Embryonic facial prominence (tissue), 1 donor: Measurements from ENCODE around the gene GUCY1A2.

Experiments used
- DNase-seq: peaks from one replicate; pipeline ENCODE4 v3.0.0-alpha.2; 2016; ENCODE audit errors: extremely low spot score

The GUCY1A2 gene

GRCh38 chr11:106733635-106734034 lies 284.6 kb downstream of the GUCY1A2 start:
- no peak for DNase-seq

- DNase-seq = no peak
Measured at GRCh38 chr11:106728859-106729258, 289.4 kb downstream of the GUCY1A2 start.

DNA sequence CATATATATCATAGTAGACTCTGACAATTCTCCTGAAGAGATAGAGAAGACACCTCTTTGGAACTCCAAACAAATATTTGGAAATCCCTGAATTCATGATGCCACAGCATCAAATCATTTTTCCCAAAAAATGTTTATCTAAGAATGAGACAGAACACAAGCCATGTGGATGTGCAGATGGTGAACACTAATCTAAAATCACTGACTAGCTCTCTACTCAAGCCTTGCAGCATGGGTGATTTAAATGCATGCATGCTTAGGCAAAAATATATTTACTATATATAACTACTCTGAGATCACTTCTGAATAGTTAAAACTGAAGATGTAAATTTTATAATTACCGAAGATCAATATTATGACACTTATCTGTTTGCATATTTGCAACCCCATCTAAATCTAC lies 289.9 kb downstream of the GUCY1A2 start:
- no peak for DNase-seq

DNA sequence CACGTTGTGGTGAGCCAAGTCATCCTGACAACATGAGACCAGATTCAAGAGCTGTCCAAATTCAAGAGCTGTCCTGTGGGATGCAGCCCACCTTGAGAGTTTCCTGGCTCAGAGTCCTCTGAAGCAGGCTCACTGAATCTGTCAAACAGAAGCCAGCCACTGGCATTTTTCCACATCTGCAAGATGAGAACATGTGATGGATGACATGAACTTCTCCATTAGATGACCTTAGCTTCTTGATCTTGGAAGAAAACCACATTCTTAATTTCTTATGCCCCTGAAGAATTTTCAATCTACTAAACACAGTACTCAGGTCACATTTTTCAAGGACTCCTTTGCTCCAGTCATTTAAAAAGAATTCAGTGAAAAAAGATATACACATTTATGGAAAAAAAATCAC lies 291.0 kb downstream of the GUCY1A2 start:
- DNase-seq = no peak

DNA sequence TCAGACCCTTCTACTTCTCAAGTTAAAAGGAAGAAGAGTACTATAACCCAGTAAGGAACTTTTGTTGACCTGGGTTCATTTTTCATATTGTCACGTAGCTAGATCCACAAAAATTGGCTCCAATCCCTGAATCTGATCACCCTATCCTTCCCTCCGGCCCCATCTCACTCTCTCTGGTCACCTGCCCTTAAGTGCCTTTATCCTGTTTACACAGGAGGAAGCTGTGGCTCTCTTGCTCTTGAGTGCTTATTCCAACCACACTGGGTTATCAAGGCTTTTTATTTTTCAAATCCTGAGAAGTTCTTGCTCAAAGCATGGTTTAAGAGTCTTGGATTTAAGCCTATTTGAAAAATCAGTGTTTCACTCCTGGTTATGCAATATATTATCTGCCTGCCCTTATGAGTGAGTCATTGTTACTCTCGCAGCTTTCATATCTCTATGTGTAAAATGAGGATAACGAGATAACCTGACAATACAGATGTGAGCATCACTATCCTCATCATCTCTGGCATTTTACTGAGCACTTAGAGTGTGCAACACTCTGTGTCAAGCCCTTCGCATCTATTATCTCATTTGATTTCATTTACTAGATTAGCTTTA lies 293.9 kb downstream of the GUCY1A2 start:
- DNase-seq = no peak

DNA sequence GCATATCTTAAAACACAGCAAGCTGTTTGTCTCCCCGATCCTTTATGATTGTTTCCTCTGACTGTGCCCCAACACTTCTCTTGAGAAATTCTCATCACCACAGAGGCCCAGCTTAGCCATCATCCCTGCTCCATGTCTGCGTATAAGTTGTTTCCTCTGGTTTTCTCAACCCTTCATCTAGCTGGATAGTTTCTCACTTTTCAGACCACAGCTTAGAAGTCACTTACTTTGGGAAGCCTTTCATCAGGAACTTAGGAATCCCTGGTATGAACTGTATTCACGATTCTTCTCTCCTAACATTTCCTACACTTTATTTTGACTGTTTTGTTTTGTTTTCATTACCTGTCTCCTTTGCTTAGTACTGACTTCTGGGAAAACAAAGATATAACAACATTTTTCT lies 295.2 kb downstream of the GUCY1A2 start:
- DNase-seq = no peak

DNA sequence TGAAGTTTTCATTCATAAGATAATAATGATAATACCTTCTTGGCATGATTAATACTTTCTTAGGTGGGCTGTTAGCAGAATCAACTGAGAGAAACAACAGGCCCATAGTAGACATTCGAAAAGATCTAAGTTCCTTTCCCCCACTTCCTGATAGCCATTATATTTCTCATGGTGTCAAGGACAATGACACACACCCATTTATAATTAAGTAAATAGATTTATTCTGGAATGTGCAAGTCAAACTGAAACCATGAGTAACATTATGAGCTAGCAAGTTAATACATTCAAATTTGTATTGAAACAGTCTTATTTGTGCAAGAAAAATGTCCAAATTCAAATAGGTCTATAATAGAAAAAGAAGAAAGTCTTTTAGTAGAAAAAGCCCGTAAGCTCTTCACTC lies 301.1 kb downstream of the GUCY1A2 start:
- no peak for DNase-seq

DNA sequence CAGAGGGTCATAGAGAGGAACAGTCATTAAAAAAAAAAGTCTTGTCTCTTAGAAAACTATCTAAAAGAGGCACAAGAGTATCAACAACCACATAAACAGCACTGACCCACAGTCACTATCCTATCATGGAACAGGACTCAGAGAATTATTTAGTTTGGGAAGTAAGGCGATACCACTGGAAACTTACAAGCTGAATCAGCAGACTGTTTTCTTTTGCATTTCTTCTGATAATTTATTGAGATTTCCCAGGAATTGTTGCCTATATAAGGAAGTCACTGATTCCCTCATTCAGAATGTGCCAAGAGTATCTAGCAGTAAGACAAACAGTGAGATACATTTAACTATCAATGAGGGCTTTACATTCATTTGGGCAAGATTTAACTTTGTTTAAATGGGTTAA lies 304.1 kb downstream of the GUCY1A2 start:
- DNase-seq = no peak

GRCh38 chr11:106708348-106708747 lies 309.9 kb downstream of the GUCY1A2 start:
- no peak for DNase-seq

DNA sequence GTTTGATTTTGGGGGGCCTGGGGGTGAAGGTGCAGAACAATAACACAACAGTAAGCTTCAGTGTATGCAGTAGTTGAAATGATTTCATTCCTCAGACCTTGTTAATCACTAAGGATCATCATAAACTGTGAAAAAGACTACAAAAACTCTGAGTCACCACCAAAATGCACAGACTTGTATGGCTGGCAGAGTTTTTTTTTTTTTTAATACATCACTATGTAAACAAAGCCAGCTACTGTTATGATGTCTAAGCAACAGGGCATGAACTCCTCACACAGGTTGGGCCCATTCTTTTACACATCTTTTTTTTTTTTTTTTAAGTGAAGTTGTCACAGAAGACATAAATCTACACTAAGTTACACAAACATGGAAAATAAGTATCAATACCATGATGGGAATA lies 311.9 kb downstream of the GUCY1A2 start:
- no peak for DNase-seq

DNA sequence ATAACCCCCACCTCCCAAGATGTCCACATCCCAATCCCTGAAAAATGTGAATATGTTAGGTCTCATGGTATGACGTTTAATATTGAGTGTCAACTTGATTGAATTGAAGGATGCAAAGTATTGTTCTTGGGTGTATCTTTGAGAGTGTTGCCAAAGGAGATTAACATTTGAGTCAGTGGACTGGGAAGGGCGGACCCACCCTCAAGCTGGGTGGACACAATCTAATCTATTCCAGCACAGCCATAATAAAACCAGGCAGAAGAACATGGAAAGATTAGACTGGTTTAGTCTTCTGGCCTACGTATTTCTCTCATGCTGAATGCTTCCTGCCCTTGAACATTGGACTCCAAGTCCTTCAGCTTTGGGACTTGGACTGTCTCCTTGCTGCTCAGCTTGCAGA lies 315.5 kb downstream of the GUCY1A2 start:
- DNase-seq = no peak

DNA sequence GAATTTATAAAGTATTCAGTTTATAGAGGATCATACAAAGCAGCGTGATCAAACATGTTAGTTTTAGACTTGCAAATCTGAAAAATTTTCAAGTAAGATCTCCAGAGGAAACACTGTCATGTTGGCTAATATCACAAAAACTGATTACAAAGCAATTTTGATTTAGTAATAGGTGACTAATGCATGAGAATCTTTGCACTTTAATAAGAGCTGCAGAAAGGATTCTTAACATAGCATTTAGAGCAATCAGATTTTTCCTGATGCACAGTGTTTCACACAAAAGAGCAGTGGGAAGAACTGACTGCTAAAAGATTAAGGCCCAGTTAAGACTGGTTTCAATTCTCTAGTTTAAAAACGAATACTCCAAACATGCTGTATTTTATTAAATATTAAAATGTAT lies 321.2 kb downstream of the GUCY1A2 start:
- no peak for DNase-seq

DNA sequence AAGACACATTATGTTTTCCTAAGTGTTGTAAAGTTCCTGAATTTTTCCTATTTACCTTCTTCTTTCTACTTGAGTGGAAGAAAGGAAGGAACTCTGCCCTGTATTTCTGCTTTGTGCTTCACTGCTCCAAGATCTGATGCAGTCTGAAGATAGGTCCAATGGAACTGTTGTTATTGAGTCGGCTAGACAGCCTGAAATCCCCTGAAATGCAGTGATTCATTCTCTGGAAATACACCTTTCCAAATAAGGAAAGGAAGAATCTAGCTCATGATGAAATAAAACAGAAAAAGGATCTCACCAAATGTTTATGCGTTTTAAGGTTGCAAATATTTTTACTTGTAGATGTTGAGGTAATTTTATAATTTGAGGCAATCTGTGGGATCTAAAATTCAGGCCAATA lies 322.8 kb downstream of the GUCY1A2 start:
- no peak for DNase-seq

DNA sequence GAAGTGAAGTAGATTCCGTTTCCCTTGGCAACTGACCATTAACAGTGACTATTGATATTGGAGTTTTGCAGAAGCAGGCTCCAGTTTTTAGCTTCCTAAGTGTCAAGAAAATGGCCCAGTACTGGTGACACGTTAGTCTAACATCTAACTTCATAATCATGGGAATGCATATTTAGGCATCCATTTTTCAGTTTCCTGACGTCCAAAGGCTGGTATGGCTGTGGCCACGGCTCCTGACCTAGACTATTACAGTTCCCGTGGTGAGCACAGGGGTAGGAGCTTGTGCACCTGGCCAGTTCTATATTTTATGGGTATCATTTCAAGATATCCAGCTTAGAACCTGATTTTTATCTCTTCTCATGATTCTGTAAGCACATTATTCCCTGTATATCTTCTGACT lies 323.8 kb downstream of the GUCY1A2 start:
- DNase-seq = no peak

DNA sequence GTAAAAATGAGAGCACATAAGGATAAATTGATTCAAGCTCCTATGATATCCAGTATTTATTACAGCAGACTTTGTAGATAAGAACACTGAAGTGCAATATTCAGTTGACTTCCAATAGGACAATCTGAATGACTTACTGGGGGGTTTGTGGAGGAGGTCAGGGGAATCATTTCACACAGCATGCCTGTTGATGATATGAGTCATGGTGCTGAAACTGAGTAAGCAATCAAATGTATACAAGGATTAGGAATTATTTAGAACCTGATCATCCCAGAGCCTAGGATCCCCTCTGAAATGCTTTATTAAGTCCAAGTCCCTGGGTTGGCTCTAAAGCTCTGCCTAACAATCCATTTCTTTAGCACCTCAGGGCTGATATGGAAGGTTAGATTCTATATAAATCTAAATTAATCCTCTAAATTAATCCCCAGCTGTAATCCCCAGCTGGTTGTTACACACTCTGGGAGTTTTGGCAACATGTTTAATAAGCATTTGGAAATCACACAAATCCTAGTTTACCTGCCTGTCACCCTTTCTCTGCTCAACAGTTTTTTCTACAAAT lies 326.4 kb downstream of the GUCY1A2 start:
- DNase-seq = no peak

DNA sequence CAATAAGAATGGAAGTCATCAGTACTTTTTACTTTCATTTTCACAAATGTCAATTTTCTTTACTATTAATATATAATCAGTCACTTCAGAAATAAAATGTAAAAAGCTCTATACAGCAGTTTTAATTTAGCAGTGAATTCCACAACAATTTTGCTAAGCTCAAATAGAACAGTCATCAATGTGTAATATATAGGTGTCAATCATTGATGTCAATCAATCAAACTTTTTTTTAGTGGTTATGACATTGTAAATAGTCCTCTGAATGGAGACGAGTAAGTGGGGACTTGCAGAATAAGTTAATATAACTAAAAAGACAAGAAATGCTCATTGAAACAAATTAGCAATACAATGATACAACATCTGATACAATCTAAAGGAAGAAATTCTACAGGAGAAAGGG lies 327.4 kb downstream of the GUCY1A2 start:
- no peak for DNase-seq

DNA sequence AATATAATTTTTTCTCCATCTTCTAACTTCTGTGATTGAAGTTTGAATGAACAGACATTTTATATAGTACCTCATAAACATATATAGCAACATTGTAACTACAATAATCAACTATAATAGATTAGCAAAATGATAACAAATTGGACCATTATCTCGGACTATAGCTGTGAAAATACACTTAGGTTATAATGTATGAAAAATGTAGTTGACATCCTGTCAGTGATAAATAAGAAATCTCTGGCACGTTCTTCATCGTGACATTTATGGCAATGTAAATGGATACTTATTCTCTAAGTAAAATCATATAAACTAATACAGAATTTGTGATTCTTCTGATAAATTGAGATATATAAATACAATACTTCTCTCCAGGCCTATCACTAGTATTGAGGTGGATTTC lies 333.3 kb downstream of the GUCY1A2 start:
- DNase-seq = no peak

DNA sequence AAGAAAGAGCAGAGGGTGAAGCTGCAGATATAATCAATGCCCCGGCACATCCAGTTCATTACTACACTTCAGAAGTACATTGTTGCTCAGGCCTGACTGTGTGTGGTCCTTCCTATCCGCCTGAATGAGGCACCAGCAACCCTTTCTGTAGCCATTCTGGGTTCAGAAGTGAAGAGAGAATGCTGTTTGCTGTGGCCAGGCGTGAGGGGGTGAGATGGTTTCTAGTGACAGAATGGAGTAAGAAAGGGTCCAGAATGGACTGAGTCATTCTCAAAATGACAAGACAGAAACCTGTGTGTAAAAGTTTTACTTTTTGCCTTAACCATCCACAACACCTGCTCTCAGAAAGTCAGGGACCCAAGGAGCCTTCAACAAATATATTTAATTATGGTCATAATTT lies 334.8 kb downstream of the GUCY1A2 start:
- DNase-seq = no peak

- DNase-seq = no peak
Measured at GRCh38 chr11:106681435-106681834, 336.8 kb downstream of the GUCY1A2 start.

GRCh38 chr11:106679581-106679980 lies 338.7 kb downstream of the GUCY1A2 start:
- no peak for DNase-seq

DNA sequence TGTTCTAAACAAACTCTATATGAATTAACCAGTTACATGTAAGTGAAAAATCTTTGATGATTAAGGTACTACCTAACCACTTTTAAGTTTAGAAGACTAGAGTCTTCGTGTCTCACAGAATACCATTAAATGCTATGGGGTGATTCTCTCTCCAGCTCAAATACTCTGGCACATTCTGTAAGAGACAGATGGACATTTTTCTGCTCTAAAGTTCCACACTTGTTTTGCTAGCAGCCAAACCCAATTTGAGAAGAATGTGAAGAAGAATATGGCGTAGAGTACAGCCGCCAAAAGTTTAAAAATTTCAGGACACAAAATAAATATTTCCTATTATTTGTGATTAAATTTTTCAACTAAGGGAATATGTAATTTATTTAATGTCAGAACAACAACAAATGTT lies 339.1 kb downstream of the GUCY1A2 start:
- DNase-seq = no peak

DNA sequence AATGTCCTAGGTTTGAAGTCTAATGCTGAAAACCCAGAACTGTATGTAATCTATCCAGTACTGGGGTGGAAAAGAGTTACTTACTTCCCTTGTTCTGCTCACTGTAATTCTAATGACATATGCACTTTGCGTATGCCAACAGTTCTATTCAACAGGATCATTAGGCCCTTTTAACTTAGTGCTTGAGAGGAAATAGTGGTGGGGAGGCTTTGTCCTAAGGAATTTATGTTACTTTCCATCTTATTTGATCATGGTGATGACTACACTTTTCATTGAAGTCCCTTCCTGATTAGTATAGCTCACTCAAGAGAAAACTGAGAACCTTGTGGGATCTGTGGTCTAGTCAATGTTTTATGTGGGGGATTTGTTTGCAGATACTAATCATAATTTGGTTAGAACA lies 348.2 kb downstream of the GUCY1A2 start:
- no peak for DNase-seq

DNA sequence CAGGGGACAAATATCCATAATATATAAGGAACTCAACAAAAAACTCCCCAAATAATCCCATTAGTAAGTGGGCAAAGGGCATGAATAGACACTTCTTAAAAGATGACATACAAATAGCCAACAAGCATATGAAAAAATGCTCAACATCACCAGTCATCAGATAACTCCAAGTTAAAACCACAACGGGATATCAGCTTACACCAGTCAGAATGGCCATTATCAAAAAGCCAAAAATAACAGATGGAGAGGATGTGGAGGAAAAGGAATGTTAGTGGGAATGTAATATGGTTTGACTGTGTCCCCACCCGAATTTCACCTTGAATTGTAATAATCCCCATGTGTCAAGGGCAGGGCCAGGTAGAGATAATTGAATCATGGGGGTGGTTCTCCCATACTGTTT lies 350.1 kb downstream of the GUCY1A2 start:
- DNase-seq = no peak

GRCh38 chr11:106656646-106657045 lies 361.6 kb downstream of the GUCY1A2 start:
- no peak for DNase-seq
